LNCAP (cell line): ENCODE measurements around the gene OR6B3.

Source experiments
- CTCF ChIP-seq: fragments of 450-650 bp; IDR thresholded peaks from 2 replicates; pipeline ENCODE4 v1.5.1; 2017; ENCODE audit warnings: mild to moderate bottlenecking

OR6B3 gene

GRCh38 chr2:239997686-239998409, 55.5 kb downstream of the OR6B3 start:
- no peak for TF ChIP-seq CTCF
